ENCODE results near the gene RNF187.
A peak's percentile ranks its signal among the peaks of the same experiment; 100 is the strongest.
"Not testable (repeated sequence)": the region's sequence is repeated elsewhere in the genome, so short reads cannot be mapped to it uniquely, and the experiment has no call there.

Gene RNF187

GRCh38 chr1:228488818-228489674 is 1.9 kb downstream of the RNF187 start:
- DNase-seq, result no peak

GRCh38 chr1:228490120-228491078 is 3.2 kb downstream of the RNF187 start:
- peak; percentile 82 for DNase-seq

- no peak for DNase-seq
Observed at GRCh38 chr1:228493141-228494043, 6.2 kb downstream of the RNF187 start.

GRCh38 chr1:228494044-228494353 is 6.8 kb downstream of the RNF187 start:
- no peak for DNase-seq

- DNase-seq, result no peak
Observed at GRCh38 chr1:228494391-228494790, 7.2 kb downstream of the RNF187 start.

- no peak for DNase-seq
Observed at GRCh38 chr1:228494970-228495853, 8.0 kb downstream of the RNF187 start.

- no peak for DNase-seq
Observed at GRCh38 chr1:228496084-228496483, 8.9 kb downstream of the RNF187 start.

GRCh38 chr1:228496494-228496893 is 9.3 kb downstream of the RNF187 start:
- no peak for DNase-seq

GRCh38 chr1:228497206-228497605 is 10.0 kb downstream of the RNF187 start:
- DNase-seq, result no peak

GRCh38 chr1:228497817-228498216 is 10.6 kb downstream of the RNF187 start:
- no peak for DNase-seq

- DNase-seq, result no peak
Observed at GRCh38 chr1:228500143-228500734, 13.1 kb downstream of the RNF187 start.

GRCh38 chr1:228500901-228501871 is 14.0 kb downstream of the RNF187 start:
- DNase-seq, result peak; percentile 52

- DNase-seq, result no peak
Observed at GRCh38 chr1:228502522-228502921, 15.3 kb downstream of the RNF187 start.

GRCh38 chr1:228505944-228506343 is 18.8 kb downstream of the RNF187 start:
- DNase-seq, result not testable (repeated sequence)

- no peak for DNase-seq
Observed at GRCh38 chr1:228507961-228508652, 20.9 kb downstream of the RNF187 start.

- no peak for DNase-seq
Observed at GRCh38 chr1:228508840-228509415, 21.7 kb downstream of the RNF187 start.

- no peak for DNase-seq
Observed at GRCh38 chr1:228510101-228510802, 23.1 kb downstream of the RNF187 start.

- DNase-seq, result no peak
Observed at GRCh38 chr1:228510803-228511413, 23.7 kb downstream of the RNF187 start.

Data from NCI-H2029 treated with DMSO at 0.1 percent for 48 hours (cell line).